ENCODE data around the gene GRAMD1C.

GRAMD1C gene

DNA sequence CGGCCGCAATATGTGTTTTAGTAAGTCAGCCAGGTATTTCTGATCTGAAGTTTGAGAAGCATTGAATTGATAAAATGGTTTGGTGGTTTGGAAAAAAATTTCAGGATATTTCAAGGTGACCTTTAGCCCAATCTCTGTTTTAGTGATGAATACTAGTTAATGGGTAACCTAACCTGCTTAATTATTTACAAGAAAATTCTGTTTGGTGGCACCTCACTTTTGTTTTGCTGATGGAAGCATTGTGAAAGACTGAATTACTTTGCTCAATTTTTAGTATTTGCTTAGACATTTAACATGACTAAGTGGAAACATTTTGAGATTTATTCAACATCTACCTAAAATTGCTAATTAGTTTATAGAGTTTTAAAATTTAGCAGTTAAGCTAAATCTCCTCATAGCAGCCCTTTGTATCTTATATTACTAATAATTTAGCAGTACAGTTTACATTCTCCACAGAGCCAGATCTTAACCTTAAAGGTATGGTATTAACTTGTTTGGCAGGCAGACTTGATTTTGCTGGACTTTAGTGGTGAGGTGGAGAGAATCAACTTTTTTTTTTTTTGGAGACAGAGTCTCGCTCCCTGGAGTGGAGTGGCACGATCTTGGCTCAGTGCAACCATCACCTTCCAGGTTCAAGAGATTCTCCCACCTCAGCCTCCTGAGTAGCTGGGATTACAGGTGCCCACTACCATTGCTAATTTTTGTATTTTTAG, 35.4 kb downstream of the GRAMD1C start:
- POLR2A ChIA-PET: no interaction called here
- TF ChIP-seq SUZ12 (IDR thresholded peaks at IDR 0.05) (no peak), ARNT (IDR thresholded peaks at IDR 0.05) (no peak), ZNF384 (IDR thresholded peaks at IDR 0.05) (no peak), FOXA1 (IDR thresholded peaks at IDR 0.05) (no peak), FOXM1 (IDR thresholded peaks at IDR 0.05; ENCODE audit: borderline replicate concordance) (no peak), TARDBP (IDR thresholded peaks at IDR 0.05) (no peak), ELF4 (IDR thresholded peaks at IDR 0.05) (no peak), HDGF (IDR thresholded peaks at IDR 0.05; ENCODE audit: borderline replicate concordance) (no peak), BHLHE40 (IDR thresholded peaks at IDR 0.05; ENCODE audit: borderline replicate concordance) (no peak), NFRKB (IDR thresholded peaks at IDR 0.05) (no peak), LEF1 (IDR thresholded peaks at IDR 0.05; ENCODE audit: borderline replicate concordance) (no peak), FOXK2 (IDR thresholded peaks at IDR 0.05) (no peak)
- TF ChIP-seq, protein P1, sequence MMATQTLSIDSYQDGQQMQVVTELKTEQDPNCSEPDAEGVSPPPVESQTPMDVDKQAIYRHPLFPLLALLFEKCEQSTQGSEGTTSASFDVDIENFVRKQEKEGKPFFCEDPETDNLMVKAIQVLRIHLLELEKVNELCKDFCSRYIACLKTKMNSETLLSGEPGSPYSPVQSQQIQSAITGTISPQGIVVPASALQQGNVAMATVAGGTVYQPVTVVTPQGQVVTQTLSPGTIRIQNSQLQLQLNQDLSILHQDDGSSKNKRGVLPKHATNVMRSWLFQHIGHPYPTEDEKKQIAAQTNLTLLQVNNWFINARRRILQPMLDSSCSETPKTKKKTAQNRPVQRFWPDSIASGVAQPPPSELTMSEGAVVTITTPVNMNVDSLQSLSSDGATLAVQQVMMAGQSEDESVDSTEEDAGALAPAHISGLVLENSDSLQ (IDR thresholded peaks at IDR 0.05): no peak
- DNase-seq (ENCODE audit: extremely low spot score): no peak
- CTCF ChIA-PET: no interaction called here

DNA sequence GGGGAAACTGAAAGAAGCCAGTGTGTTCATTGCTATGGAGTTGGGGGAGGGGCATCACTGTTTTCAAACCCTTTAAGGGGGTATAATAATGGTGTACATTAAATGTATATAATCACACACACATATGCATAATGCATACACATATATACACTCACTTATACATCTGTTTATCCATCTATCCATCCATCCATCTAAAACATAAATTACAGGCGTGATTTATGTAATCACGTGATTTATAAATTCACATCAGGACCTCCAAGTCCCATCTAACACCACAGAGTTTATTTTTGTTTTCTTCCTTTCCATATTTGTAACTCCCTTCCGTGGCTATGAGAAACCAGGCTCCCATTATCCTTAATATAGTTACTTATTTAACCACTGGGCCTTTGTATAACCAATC, 39.8 kb downstream of the GRAMD1C start:
- DNase-seq (ENCODE audit: extremely low spot score): no peak
- TF ChIP-seq TARDBP (IDR thresholded peaks at IDR 0.05) (no peak), BHLHE40 (IDR thresholded peaks at IDR 0.05; ENCODE audit: borderline replicate concordance) (no peak), ELF4 (IDR thresholded peaks at IDR 0.05) (no peak), LEF1 (IDR thresholded peaks at IDR 0.05; ENCODE audit: borderline replicate concordance) (no peak), ARNT (IDR thresholded peaks at IDR 0.05) (no peak), FOXA1 (IDR thresholded peaks at IDR 0.05) (no peak), ZNF384 (IDR thresholded peaks at IDR 0.05) (no peak), CTBP1 (IDR thresholded peaks at IDR 0.05; ENCODE audit: borderline replicate concordance) (no peak)
- ChIA-PET CTCF (no interaction called here), POLR2A (no interaction called here)

DNA sequence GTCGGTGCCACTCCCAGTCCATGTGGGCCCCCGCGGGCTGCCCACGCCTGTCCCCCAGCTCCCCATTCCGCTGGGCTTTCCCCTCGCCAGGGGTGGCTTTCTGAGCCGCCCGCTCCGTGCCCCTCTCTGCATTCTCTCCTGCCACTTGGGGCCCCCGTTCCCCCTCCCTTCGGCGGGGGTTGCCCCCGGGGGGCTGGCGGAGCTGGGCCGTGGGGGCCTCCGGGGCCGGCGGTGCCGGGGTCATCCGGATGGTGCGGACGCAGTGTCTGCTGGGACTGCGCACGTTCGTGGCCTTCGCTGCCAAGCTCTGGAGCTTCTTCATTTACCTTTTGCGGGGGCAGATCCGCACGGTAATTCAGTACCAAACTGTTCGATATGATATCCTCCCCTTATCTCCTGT, 46.5 kb downstream of the GRAMD1C start:
- POLR2A ChIA-PET: interaction anchor here (0.6 kb wide), 1 partner anchor 19 kb away, joined by 3 read pairs; no protein-coding TSS in a partner anchor
- DNase-seq (ENCODE audit: extremely low spot score): no peak
- TF ChIP-seq SUZ12 (IDR thresholded peaks at IDR 0.05) (no peak), TARDBP (IDR thresholded peaks at IDR 0.05) (no peak), FOXA1 (IDR thresholded peaks at IDR 0.05) (no peak), FOXM1 (IDR thresholded peaks at IDR 0.05; ENCODE audit: borderline replicate concordance) (no peak), ELF4 (IDR thresholded peaks at IDR 0.05) (no peak), L3MBTL2 (conservative IDR thresholded peaks at IDR 0.05) (no peak)
- CTCF ChIA-PET: no interaction called here

DNA sequence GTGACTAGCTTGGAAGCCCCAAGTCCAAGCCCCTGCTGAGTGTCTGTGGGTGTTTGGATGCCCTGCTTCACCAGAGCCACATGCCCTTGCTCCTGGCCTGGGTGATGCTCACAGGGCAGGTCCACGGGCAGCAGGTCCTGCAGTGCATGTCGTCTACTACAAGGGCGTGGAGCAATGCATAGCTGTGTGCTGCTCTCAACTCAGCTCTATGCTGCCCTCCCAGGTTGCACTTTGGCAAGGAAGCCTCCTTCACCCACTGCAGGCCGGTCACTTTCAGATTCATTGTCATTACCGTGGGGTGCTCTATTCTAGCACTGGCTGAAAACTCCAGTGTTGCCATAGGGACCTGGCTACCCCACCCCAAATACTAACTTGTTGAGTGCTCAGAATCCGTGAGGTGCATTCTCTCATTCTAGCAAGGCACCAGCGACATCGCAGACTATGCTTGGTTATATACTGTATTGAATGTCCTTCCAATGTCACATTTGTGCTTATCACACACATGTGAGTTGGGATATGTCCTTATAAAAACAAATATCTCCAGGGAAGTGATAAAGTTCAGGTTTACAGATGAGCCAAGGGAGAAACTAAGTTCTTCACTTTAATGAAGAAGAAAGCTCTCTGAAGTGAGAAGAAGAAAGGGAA, 51.8 kb downstream of the GRAMD1C start:
- TF ChIP-seq LEF1 (IDR thresholded peaks at IDR 0.05; ENCODE audit: borderline replicate concordance) (no peak), FOXA1 (IDR thresholded peaks at IDR 0.05) (no peak), TARDBP (IDR thresholded peaks at IDR 0.05) (no peak), NFRKB (IDR thresholded peaks at IDR 0.05) (no peak), BHLHE40 (IDR thresholded peaks at IDR 0.05; ENCODE audit: borderline replicate concordance) (no peak), FOXM1 (IDR thresholded peaks at IDR 0.05; ENCODE audit: borderline replicate concordance) (no peak)
- POLR2A ChIA-PET: no interaction called here
- peak; percentile 8 for DNase-seq (ENCODE audit: extremely low spot score)
- CTCF ChIA-PET: interaction anchor here (1.9 kb wide), 1 partner anchor 46 kb away, joined by 5 read pairs; no protein-coding TSS in a partner anchor

DNA sequence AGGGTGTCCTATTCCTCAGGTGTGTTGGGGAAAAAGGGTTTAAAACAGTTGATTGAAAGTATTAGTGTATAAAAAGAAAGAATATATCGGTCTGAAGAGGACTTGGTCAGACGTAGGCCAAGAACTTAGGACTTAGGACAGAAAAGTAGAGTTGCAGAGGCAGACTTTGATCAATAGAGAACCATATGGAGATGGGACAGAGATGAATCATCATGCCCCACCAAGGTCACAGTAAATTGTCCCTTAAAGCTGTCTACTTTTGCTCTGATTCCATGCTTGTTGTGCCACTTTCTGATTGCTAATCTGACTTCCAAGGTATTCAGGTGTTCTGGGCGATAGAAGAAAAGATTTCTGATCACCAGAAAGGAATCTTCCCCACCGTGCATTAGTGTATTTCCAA, 56.3 kb downstream of the GRAMD1C start:
- CTCF ChIA-PET: interaction anchor here (0.6 kb wide), 1 partner anchor 9 kb away, joined by 4 read pairs; no protein-coding TSS in a partner anchor
- TF ChIP-seq, protein P1 (IDR thresholded peaks at IDR 0.05): no peak
- TF ChIP-seq FOXM1 (IDR thresholded peaks at IDR 0.05; ENCODE audit: borderline replicate concordance) (no peak), ZNF384 (IDR thresholded peaks at IDR 0.05) (no peak), TARDBP (IDR thresholded peaks at IDR 0.05) (no peak), BHLHE40 (IDR thresholded peaks at IDR 0.05; ENCODE audit: borderline replicate concordance) (no peak), SUZ12 (IDR thresholded peaks at IDR 0.05) (no peak), L3MBTL2 (conservative IDR thresholded peaks at IDR 0.05) (no peak), FOXK2 (IDR thresholded peaks at IDR 0.05) (no peak), FOXA1 (IDR thresholded peaks at IDR 0.05) (no peak), HDGF (IDR thresholded peaks at IDR 0.05; ENCODE audit: borderline replicate concordance) (no peak), SP1 (IDR thresholded peaks at IDR 0.05) (no peak), ARNT (IDR thresholded peaks at IDR 0.05) (no peak), LEF1 (IDR thresholded peaks at IDR 0.05; ENCODE audit: borderline replicate concordance) (no peak), NFRKB (IDR thresholded peaks at IDR 0.05) (no peak), CTBP1 (IDR thresholded peaks at IDR 0.05; ENCODE audit: borderline replicate concordance) (no peak), ELF4 (IDR thresholded peaks at IDR 0.05) (no peak)
- no peak for DNase-seq (ENCODE audit: extremely low spot score)
- POLR2A ChIA-PET: no interaction called here

DNA sequence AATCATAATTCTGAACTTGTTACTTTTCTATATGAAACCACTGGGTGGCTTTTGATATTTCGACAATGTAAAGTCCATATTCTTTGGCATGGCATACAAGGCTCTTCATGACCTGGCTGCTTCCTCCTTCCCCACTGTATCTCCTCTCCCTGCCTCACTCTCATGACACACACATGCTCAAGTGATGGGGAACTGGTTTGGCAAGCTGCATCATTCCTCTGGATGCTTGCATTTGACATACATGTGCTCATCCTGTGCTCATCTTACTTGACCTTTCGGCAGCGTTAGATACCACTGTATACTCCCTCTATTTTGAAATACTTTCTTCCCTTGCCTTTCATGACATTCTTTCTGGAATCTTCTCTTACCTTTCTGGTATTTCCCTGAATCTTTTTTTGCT, 57.4 kb downstream of the GRAMD1C start:
- POLR2A ChIA-PET: no interaction called here
- TF ChIP-seq ZNF384 (IDR thresholded peaks at IDR 0.05) (no peak), TARDBP (IDR thresholded peaks at IDR 0.05) (no peak), HDGF (IDR thresholded peaks at IDR 0.05; ENCODE audit: borderline replicate concordance) (no peak), FOXA1 (IDR thresholded peaks at IDR 0.05) (no peak), FOXM1 (IDR thresholded peaks at IDR 0.05; ENCODE audit: borderline replicate concordance) (no peak), L3MBTL2 (conservative IDR thresholded peaks at IDR 0.05) (no peak), BHLHE40 (IDR thresholded peaks at IDR 0.05; ENCODE audit: borderline replicate concordance) (no peak), NFRKB (IDR thresholded peaks at IDR 0.05) (no peak), SUZ12 (IDR thresholded peaks at IDR 0.05) (no peak), CTBP1 (IDR thresholded peaks at IDR 0.05; ENCODE audit: borderline replicate concordance) (no peak), FOXK2 (IDR thresholded peaks at IDR 0.05) (no peak), ARNT (IDR thresholded peaks at IDR 0.05) (no peak), LEF1 (IDR thresholded peaks at IDR 0.05; ENCODE audit: borderline replicate concordance) (no peak), SP1 (IDR thresholded peaks at IDR 0.05) (no peak), ELF4 (IDR thresholded peaks at IDR 0.05) (no peak)
- TF ChIP-seq, protein P1 (IDR thresholded peaks at IDR 0.05): no peak
- no peak for DNase-seq (ENCODE audit: extremely low spot score)
- CTCF ChIA-PET: no interaction called here
